Gastrocnemius medialis (tissue), 4 donors: ENCODE results near the gene ABCG2. TPM values are rescaled to one million over a fixed set of nuclear protein-coding genes. Genes with fewer than 3 reads are reported as not detected.
A peak's percentile ranks its signal among the peaks of the same experiment; 100 is the strongest.

Source experiments
- ATAC-seq, 2 donors: fragments of 150-250 bp; one replicate each; pipeline ENCODE4 v1.9.1; 2016
- DNase-seq, 2 donors: peaks; one replicate each; pipeline ENCODE4 v3.0.0-alpha.2; 2019
- H3K27ac ChIP-seq, 4 donors: fragments of 200-600 bp; sonication (generic); 1 replicate in 1 of 4; 2 replicates in 3 of 4; pipeline ENCODE4 v1.5.1; 2016 to 2018; ENCODE audit warnings: mild to moderate bottlenecking in 2 of 4, moderate library complexity in 1 of 4
- H3K27me3 ChIP-seq, 3 donors: fragments of 200-600 bp; sonication (generic) in 2 of 3; 1 replicate in 1 of 3; 2 replicates in 2 of 3; pipeline versions ENCODE4 v1.5.1 to v1.6.0; 2016 to 2019; ENCODE audit warnings: mild to moderate bottlenecking in 1 of 3, moderate library complexity in 1 of 3
- H3K36me3 ChIP-seq, 2 donors: fragments of 200-600 bp; sonication (generic) in 1 of 2; one replicate each; pipeline ENCODE4 v1.5.1; 2017 to 2018
- H3K4me1 ChIP-seq, 2 donors: fragments of 200-600 bp; sonication (generic) in 1 of 2; one replicate each; pipeline ENCODE4 v1.5.1; 2016 to 2017; ENCODE audit warnings: mild to moderate bottlenecking in 2 of 2
- H3K4me3 ChIP-seq, 4 donors: fragments of 200-600 bp; sonication (generic) in 3 of 4; 1 replicate in 1 of 4; 2 replicates in 3 of 4; pipeline ENCODE4 v1.5.1; 2016 to 2019; ENCODE audit warnings: mild to moderate bottlenecking in 2 of 4
- H3K9me3 ChIP-seq, 3 donors: fragments of 200-600 bp; sonication (generic) in 2 of 3; 1 replicate in 1 of 3; 2 replicates in 2 of 3; pipeline ENCODE4 v1.5.1; 2016 to 2019
- CTCF ChIP-seq, 5 experiments: fragments of 450-650 bp in 3 of 5; fragments of 200-600 bp in 2 of 5; sonication (generic) in 2 of 5; IDR thresholded peaks in 4 of 5; conservative IDR thresholded peaks in 1 of 5; 1 replicate in 4 of 5; 2 replicates in 1 of 5; pipeline ENCODE4 v1.5.1; 2016 to 2019; ENCODE audit warnings: antibody characterized with exemption in 5 of 5, mild to moderate bottlenecking in 3 of 5, moderate library complexity in 3 of 5
- POLR2A ChIP-seq, 2 donors: fragments of 450-650 bp; IDR thresholded peaks; one replicate each; pipeline ENCODE4 v1.6.1; 2017; ENCODE audit warnings: antibody characterized with exemption in 2 of 2, mild to moderate bottlenecking in 2 of 2, moderate library complexity in 2 of 2
- in situ Hi-C, 4 donors: fragments of 200-750 bp; cut with MboI; loops; one replicate each; pipeline versions ENCODE4 v1.15.0 to v1.8.0; 2017; ENCODE audit warnings: low sequenced_read_pairs in 4 of 4
- intact Hi-C: fragments of 100-400 bp; cut with DNase I; formaldehyde crosslinking; loops from one replicate; pipeline ENCODE4 v1.15.1; 2023; ENCODE audit warnings: low total_unique reads
- total RNA-seq, 4 donors: library from RNA; depleted of rRNA; stranded (reverse); fragments of >200 nt; gene quantifications; one replicate each; pipeline versions ENCODE4 v1.1.0 to v1.2.3, GENCODE V29; 2016

Gene ABCG2
- total RNA-seq, 4 donors from 2014 or later = 0.22 to 0.75 (median 0.23) TPM; not detected in 1

DNA sequence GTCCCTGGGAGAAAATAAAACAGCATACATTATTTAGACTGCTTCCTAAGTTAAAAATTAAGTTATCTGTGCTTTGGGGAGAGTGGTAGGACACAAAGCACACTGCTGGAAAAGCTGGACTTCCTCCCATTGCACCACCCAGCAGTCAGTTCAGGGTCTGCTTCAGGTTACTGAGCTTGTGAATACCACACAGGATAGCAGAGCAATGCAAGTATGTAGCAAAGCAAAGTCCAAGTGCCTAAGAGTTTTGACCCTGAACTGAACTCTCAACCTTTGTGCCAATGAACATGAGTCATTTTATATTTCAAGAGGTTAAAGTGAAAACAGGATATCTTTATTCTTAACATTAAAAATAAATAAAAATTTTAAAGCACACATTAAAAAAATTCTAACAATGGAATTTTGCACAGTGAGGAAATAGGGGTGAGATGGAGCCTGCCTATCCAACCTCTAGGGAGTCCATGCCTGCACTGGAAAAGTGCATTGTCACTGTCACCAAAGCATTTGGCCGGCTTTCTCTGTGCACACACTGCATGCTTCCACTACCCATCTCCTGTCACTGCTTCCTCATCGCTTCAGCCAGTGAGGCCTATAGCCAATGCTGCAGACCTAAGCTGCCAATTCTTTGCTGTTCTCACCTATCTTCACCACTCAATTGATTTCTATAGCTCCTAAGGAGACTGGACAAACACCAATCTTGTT lies 50.9 kb downstream of the ABCG2 start:
- Histone ChIP-seq H3K27me3 (no peaks in the 10 kb centered on the region), H3K9me3 (no peaks in the 10 kb centered on the region), H3K36me3 (no peaks in the 10 kb centered on the region), H3K27ac (peak overlapping the region in 3 of 4 donors; percentile 2 to 54 (median 30)), H3K4me3 (no peak overlapping the region), H3K4me1 (peaks cover 3 to 13% of the 10 kb centered on the region in 2 donors)
- in situ Hi-C loops = no loop called here
- intact Hi-C loops = no loop called here
- ATAC-seq (peak; percentile 62 to 92), DNase-seq (peak; percentile 8 to 43)
- TF ChIP-seq CTCF (IDR thresholded peaks at IDR 0.05 in 4 of 5, conservative IDR thresholded peaks at IDR 0.05 in 1 of 5) (no peak), POLR2A (IDR thresholded peaks at IDR 0.05) (no peak)

DNA sequence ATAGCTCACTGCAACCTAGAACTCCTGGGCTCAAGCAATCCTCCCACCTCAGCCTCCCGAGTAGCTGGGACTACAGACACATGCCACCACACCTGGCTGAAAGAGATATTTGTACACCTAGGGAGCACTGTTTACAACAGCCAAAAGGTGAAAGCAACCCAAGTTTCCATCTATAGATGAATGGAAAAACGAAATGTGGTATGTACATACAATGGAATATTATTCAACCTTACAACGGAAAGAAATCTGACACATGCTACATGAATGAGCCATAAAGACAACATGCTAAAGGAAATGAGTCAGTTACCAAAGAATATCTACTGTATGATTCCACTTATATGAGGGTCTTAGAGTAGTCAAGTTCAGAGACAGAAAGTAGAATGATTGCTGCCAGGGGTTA lies 52.2 kb downstream of the ABCG2 start:
- Histone ChIP-seq H3K9me3 (no peaks in the 10 kb centered on the region), H3K4me3 (no peak overlapping the region), H3K27me3 (no peaks in the 10 kb centered on the region), H3K36me3 (no peaks in the 10 kb centered on the region), H3K4me1 (peaks cover 3 to 13% of the 10 kb centered on the region in 2 donors), H3K27ac (no peak overlapping the region)
- intact Hi-C loops = no loop called here
- no peak for DNase-seq
- ATAC-seq = no peak
- in situ Hi-C loops = no loop called here
- TF ChIP-seq CTCF (IDR thresholded peaks at IDR 0.05 in 4 of 5, conservative IDR thresholded peaks at IDR 0.05 in 1 of 5) (no peak), POLR2A (IDR thresholded peaks at IDR 0.05) (no peak)

GRCh38 chr4:88104902-88105610 lies 53.4 kb downstream of the ABCG2 start:
- in situ Hi-C loops = no loop called here
- no peak for ATAC-seq
- no peak for TF ChIP-seq POLR2A (IDR thresholded peaks at IDR 0.05)
- TF ChIP-seq CTCF (IDR thresholded peaks at IDR 0.05 in 4 of 5, conservative IDR thresholded peaks at IDR 0.05 in 1 of 5) = no peak
- no peak overlapping the region for H3K27ac ChIP-seq
- DNase-seq = no peak
- H3K36me3 ChIP-seq = no peaks in the 10 kb centered on the region
- no peak overlapping the region for H3K4me3 ChIP-seq
- H3K9me3 ChIP-seq = no peaks in the 10 kb centered on the region
- H3K27me3 ChIP-seq = no peaks in the 10 kb centered on the region
- H3K4me1 ChIP-seq = peaks cover 3 to 13% of the 10 kb centered on the region in 2 donors
- intact Hi-C loops = no loop called here

DNA sequence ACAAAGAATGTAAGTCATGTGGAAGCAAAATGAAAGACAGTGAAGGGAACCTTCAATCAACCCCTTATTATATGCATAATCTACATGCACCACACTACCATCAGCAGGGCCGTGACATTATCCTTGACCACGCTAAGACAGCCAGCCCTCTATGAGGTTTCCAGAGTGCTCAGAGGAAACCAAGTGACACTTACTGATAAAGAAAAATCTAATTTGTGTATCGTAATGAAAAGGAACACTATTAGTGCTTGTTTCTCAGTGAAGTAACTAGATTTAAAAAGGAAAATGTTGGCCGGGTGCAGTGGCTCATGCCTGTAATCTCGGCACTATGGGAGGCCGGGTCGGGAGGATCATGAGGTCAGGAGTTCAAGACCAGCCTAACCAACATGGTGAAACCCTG lies 56.4 kb downstream of the ABCG2 start:
- no peak overlapping the region for H3K27ac ChIP-seq
- no peak for ATAC-seq
- in situ Hi-C loops = no loop called here
- DNase-seq = no peak
- no peak overlapping the region for H3K4me3 ChIP-seq
- no peak for TF ChIP-seq POLR2A (IDR thresholded peaks at IDR 0.05)
- no peak for TF ChIP-seq CTCF (IDR thresholded peaks at IDR 0.05 in 4 of 5, conservative IDR thresholded peaks at IDR 0.05 in 1 of 5)
- intact Hi-C loops = no loop called here
- no peaks in the 10 kb centered on the region for H3K27me3 ChIP-seq
- no peaks in the 10 kb centered on the region for H3K9me3 ChIP-seq
- H3K36me3 ChIP-seq = no peaks in the 10 kb centered on the region
- peaks cover 0 to 3% of the 10 kb centered on the region in 2 donors for H3K4me1 ChIP-seq
